WTC11 (cell line): Measurements from ENCODE around the gene IQGAP2.

Experiments
- CTCF ChIP-seq: fragments of 200-600 bp; IDR thresholded peaks from 2 replicates; pipeline ENCODE4 v1.8.0; 2022; ENCODE audit warnings: antibody characterized with exemption
- FOXJ3 ChIP-seq: sonication (generic); formaldehyde crosslinking; IDR thresholded peaks from 2 replicates; pipeline ENCODE4 v1.9.0; 2021; ENCODE audit warnings: missing genetic modification reagents, mild to moderate bottlenecking, borderline replicate concordance
- FOXK1 ChIP-seq: sonication (generic); formaldehyde crosslinking; IDR thresholded peaks from 2 replicates; pipeline ENCODE4 v1.8.0; 2022; ENCODE audit warnings: mild to moderate bottlenecking, moderate library complexity, missing genetic modification reagents
- JUN ChIP-seq: sonication (generic); formaldehyde crosslinking; IDR thresholded peaks from 2 replicates; pipeline ENCODE4 v1.8.0; 2023; ENCODE audit warnings: mild to moderate bottlenecking, missing genetic modification reagents
- USF2 ChIP-seq: sonication (generic); formaldehyde crosslinking; IDR thresholded peaks from 2 replicates; pipeline ENCODE4 v1.8.1; 2023; ENCODE audit warnings: mild to moderate bottlenecking, missing genetic modification reagents, moderate library complexity
- ZBTB21 ChIP-seq: sonication (generic); formaldehyde crosslinking; IDR thresholded peaks from 2 replicates; pipeline ENCODE4 v1.8.1; 2023; ENCODE audit warnings: mild to moderate bottlenecking, missing genetic modification reagents, borderline replicate concordance
- ZNF317 ChIP-seq: sonication (generic); formaldehyde crosslinking; IDR thresholded peaks from 2 replicates; pipeline ENCODE4 v1.8.1; 2023; ENCODE audit warnings: low read depth, mild to moderate bottlenecking, moderate library complexity, missing genetic modification reagents, borderline replicate concordance

- TF ChIP-seq ZNF317 (CRISPR knock-in tag) = no peak
- no peak for TF ChIP-seq FOXJ3 (CRISPR knock-in tag)
- TF ChIP-seq FOXK1 (CRISPR knock-in tag) = no peak
- TF ChIP-seq USF2 (CRISPR knock-in tag) = no peak
- no peak for TF ChIP-seq CTCF
- no peak for TF ChIP-seq ZBTB21 (CRISPR knock-in tag)
- no peak for TF ChIP-seq JUN (CRISPR knock-in tag)
Observed at GRCh38 chr5:76736679-76737556, 333.8 kb downstream of the IQGAP2 start.
